ENCODE measurements around the gene MTUS2. TPM values are rescaled to one million over a fixed set of nuclear protein-coding genes. Genes with fewer than 3 reads are reported as not detected.

The MTUS2 gene
- total and polyA plus RNA-seq, 2 of the 8 experiments (the other 6 are each of a cell fraction or from before 2014, with no cell fraction given): 0.18 to 0.80 TPM

GRCh38 chr13:29513981-29514719 is 694.0 kb downstream of the MTUS2 start:
- H4K8ac ChIP-seq (ENCODE audit: extremely low read depth, insufficient read depth, low read length): no peak overlapping the region
- H2BK12ac ChIP-seq (ENCODE audit: low read depth, low read length): no peak overlapping the region
- 95% methylated on average over 27 of the region's 32 CpGs; no CpG with 5 or more reads in 1 of the 2 experiments for WGBS, 2 experiments (ENCODE audit: extremely low coverage in 1 of 2, insufficient coverage in 1 of 2, insufficient read length in 1 of 2, insufficient replicate concordance in 2 of 2, low coverage in 1 of 2, low lambda C conversion rate in 2 of 2, missing lambda C conversion rate in 1 of 2)
- no peak overlapping the region for H3K9ac ChIP-seq (replicated peaks in 1 of 4; ENCODE audit: extremely low read depth in 1 of 4, low read depth in 3 of 4, low read length in 3 of 4)
- no peaks in the 10 kb centered on the region for H3K27me3 ChIP-seq (replicated peaks in 1 of 4; ENCODE audit: control insufficient read depth in 3 of 4, extremely low read depth in 1 of 4, insufficient read depth in 3 of 4, low read length in 3 of 4)
- no peak overlapping the region for H3K23ac ChIP-seq (ENCODE audit: insufficient read length)
- no peaks in the 10 kb centered on the region; the same call in none of the 2 replicates for H3K79me1 ChIP-seq (ENCODE audit: low read depth, low read length)
- H3K9me3 ChIP-seq (ENCODE audit: insufficient read depth in 2 of 2, low read depth in 1 of 2, low read length in 1 of 2): no peaks in the 10 kb centered on the region
- H3K4me3 ChIP-seq (ENCODE audit: extremely low read depth in 1 of 4, insufficient read depth in 2 of 4, low read depth in 3 of 4, low read length in 4 of 4): no peak overlapping the region
- ChIA-PET POLR2A (ENCODE audit: partially characterized antibody) (interaction anchor here (0.8 to 1.5 kb wide), 3 partner anchors 9 to 23 kb away, joined by 3 to 4 read pairs (median 4); no protein-coding TSS in a partner anchor), CTCF (ENCODE audit: partially characterized antibody) (interaction anchor here (0.7 to 1.7 kb wide), 7 partner anchors 21 to 200 kb away, joined by 3 to 5 read pairs (median 4); no protein-coding TSS in a partner anchor)
- no peak overlapping the region for H2BK15ac ChIP-seq (ENCODE audit: low read length)
- no peak overlapping the region for H4K91ac ChIP-seq (replicated peaks; ENCODE audit: insufficient read length, low read length)
- H4K5ac ChIP-seq (ENCODE audit: insufficient read length, low read depth, low read length): no peak overlapping the region
- H3K4ac ChIP-seq (replicated peaks; ENCODE audit: insufficient read length, low read depth, low read length): no peak overlapping the region
- peaks cover 3 to 12% of the 10 kb centered on the region in 2 experiments for H4K20me1 ChIP-seq (replicated peaks in 1 of 2; ENCODE audit: control insufficient read depth in 1 of 2, insufficient read depth in 2 of 2, low read length in 2 of 2)
- H3K4me1 ChIP-seq (replicated peaks in 1 of 4; ENCODE audit: control insufficient read depth in 3 of 4, insufficient read depth in 4 of 4, low read length in 3 of 4): no peaks in the 10 kb centered on the region
- H3K14ac ChIP-seq (ENCODE audit: insufficient read length): no peak overlapping the region
- no peak overlapping the region for H2BK5ac ChIP-seq (ENCODE audit: low read depth, low read length)
- H2AK5ac ChIP-seq (ENCODE audit: low read depth, low read length): no peak overlapping the region
- H3K4me2 ChIP-seq (ENCODE audit: insufficient read depth in 1 of 2, low read depth in 2 of 2, low read length in 2 of 2): no peak overlapping the region
- no peak overlapping the region for H3K56ac ChIP-seq (replicated peaks; ENCODE audit: insufficient read length, low read depth, low read length)
- H3K36me3 ChIP-seq (ENCODE audit: control insufficient read depth in 2 of 4, insufficient read depth in 4 of 4, low read length in 3 of 4): peaks cover 7 to 61% (median 48%) of the 10 kb centered on the region in 4 experiments; a peak in 7 of 8 replicates
- no peak overlapping the region for H2BK20ac ChIP-seq (ENCODE audit: low read length)
- DNase-seq (ENCODE audit: low read depth in 1 of 2, low spot score in 2 of 2) (no peak), FAIRE-seq (no peak)
- H3K18ac ChIP-seq (ENCODE audit: extremely low read depth, low read length): no peak overlapping the region
- H3K23me2 ChIP-seq (ENCODE audit: low read depth, low read length): no peaks in the 10 kb centered on the region
- no peak overlapping the region for H3K27ac ChIP-seq (ENCODE audit: low read depth, low read length)
- H3K79me2 ChIP-seq (ENCODE audit: control insufficient read depth in 1 of 2, insufficient read depth in 2 of 2, low read length in 2 of 2): no peaks in the 10 kb centered on the region
- no peak overlapping the region for H2BK120ac ChIP-seq (replicated peaks; ENCODE audit: low read depth, low read length)
- H2AFZ ChIP-seq (ENCODE audit: low read length): no peak overlapping the region
- no peak for TF ChIP-seq ATF2 (IDR thresholded peaks at IDR 0.05; ENCODE audit: low read length)
- no peak for TF ChIP-seq MAX (IDR thresholded peaks at IDR 0.05)
- TF ChIP-seq FOSL1 (IDR thresholded peaks at IDR 0.05; ENCODE audit: insufficient read depth, low read depth, low read length): no peak
- TF ChIP-seq TEAD4 (IDR thresholded peaks at IDR 0.05; ENCODE audit: low read depth, low read length): no peak
